Anterior cingulate cortex (tissue), 58 donors: Measurements from ENCODE around the gene NLN.
A peak's percentile ranks its signal among the peaks of the same experiment; 100 is the strongest.
"Not testable (repeated sequence)": the region's sequence is repeated elsewhere in the genome, so short reads cannot be mapped to it uniquely, and the experiment has no call there.

Source experiments
- DNase-seq, 58 donors: peaks; one replicate each; lab custom pipeline; 2025; lab: John Stamatoyannopoulos, UW

NLN gene

DNA sequence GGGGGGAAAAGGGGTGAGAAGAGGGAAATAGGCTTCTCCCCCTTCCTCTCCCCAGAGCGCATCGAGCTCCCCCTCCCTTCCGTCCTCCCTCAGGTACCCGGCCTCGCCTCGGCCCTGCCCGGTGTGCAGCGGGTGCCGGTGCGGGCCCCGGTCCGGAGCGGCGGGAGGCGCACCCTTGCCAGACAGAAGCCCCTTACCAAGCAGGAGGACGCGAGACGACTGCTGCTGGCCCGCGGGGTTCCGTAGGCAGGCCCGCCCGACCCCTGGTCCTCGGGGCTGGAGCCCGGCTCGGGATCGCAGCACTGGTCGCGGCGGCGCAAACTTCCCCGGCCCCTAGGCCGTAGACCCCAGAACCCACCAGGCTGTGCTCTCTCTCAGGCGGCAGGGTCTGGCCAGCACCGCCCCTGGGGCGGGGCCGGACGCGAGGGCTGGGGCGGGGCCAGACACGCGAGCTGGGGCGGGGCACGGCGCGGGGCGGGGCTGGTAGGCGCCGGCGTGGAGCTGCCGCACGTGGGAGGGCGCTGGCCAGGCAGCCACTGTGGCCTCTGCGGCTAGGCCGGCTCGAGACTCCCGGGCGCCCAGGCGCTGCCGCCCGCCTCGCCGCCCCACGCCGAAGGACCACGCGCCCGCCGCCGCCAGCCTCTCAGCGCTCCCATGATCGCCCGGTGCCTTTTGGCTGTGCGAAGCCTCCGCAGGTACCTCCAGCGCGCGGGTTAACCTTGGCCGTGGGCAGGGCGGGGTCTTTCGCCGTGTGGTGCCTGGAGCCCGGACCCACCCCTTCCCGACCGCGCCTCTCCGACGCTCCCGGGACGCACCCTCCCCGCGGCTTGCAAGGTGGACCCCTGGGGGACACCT, at the start of gene NLN, which contains the start of gene SGTB:
Gene NLN, plus strand, starts transcription at position 486 of the 855 bp plus-strand sequence. Its CDS starts 169 bp downstream, at position 655.
Gene SGTB, minus strand, starts transcription at position 390 of the 855 bp plus-strand sequence. CDS start 1,302 bp downstream, outside the sequence.
- peak; percentile 25 to 92 (median 84) for DNase-seq

DNA sequence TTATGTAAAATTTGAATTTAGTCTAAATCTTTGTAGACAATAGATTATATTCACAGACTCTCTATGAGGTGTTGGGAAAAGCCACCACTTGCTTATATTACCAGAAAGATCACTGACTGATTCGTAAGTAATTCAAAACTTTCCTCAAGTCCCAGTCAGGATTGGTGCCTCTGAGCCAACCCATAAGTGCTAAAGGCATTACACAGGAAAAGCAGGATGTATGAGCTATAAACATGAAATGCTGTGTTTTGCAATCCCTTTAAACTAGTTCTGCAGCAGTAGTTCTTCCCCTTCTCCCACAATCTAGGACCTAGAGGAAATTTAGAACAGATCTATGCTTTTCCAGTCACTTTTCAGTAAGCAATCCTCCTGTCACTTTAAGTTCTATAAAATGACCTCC, 49.2 kb upstream of the NLN start:
- no peak for DNase-seq

DNA sequence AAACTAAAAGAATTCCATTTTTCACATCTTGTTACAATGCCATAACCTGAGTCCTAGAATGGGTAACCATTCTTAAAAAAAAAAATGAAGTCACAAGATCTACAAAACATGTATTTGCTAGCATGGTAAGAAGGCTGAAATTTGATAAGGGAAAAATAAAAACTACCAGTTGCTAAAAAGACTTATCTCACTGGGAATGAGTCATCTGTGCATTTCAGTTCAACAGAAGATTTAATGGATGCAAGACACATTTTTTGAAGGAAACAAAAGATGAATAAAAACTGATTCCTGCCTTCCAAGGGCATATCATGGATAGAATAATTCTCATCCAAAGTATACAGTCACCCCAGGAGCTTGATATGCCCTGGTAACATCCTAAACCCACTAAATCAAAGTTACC, 47.3 kb upstream of the NLN start:
- DNase-seq: no peak

DNA sequence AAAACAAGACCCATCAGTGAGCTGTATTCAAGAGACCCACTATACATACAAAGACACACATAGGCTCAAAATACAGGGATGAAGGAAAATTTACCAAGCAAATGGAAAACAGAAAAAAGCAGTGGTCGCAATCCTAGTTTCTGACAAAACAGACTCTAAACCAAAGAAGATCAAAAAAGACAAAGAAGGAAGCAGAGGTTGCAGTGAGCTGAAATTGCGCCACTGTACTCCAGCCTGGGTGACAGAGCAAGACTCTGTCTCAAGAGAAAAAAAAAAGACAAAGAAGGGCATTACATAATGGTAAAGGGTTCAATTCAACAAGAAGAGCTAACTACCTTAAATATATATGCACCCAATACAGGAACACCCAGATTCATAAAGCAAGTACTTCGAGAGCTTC, 45.9 kb upstream of the NLN start:
- not testable (repeated sequence) for DNase-seq

DNA sequence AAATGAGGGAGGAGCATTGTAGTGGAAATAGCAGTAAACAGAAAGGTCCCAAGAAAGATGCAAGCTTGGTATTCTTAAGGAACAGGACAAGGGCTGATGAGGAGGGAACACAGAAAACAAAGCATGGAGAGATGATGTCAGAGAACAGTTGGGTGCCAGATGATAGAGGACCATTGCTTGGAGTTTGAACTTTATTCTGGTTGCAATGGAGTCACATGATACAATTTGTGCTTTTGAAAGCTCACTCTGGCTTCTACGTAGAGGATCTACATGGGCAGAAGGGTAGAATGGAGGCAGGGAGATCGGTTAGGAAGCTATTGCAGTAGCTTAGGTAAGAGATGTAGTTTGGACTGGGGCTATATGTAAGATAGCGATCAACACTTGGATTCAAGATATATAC, 39.9 kb upstream of the NLN start:
- no peak for DNase-seq

DNA sequence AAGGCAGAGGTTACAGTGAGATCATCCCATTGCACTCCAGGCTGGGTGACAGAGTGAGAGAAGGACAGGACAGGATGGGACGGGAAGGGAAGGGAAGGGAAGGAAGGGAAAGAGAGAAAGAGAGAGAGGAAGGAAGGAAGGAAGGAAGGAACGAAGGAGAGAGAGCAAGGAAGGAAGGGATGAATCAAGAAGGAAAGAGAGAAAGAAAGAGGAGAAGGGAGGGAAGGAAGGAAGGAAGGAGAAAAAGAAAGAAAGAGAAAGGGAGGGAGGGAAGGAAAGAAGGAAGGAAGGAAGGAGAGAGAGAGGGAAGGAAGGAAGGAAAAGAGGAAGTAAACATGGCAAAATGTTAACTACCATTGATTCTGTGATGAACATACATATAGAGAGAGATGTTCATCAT, 28.9 kb upstream of the NLN start:
- DNase-seq: no peak

DNA sequence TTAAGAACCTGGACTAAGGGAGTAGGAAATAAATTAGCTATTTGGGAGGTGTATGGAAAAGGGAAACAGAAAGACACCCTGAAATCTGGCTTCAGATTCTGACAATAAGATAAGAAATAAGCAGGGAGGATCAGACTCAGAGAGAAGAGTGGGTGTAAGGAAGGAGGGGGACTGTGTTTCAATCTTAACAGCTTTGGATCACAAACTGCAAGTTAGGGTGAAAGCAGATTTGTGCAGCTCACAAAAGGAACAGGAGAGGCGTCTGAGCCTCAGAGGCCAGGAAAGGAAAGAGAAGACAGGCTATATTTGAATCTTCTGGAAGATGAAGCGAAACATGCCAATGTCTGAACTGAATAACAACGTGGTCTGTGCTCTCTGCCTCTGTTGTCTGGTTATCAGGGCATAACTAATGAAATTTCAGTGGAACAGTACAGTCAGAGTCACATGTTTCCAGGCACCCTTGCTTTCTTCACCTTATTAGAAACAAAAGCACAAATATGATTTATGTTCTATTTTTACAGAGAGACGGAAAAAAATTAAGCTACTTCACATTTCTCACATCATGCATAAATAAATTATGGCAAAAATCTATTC, 26.7 kb upstream of the NLN start:
- DNase-seq: peak in 18 of 58 donors; percentile 0 to 63 (median 10)

DNA sequence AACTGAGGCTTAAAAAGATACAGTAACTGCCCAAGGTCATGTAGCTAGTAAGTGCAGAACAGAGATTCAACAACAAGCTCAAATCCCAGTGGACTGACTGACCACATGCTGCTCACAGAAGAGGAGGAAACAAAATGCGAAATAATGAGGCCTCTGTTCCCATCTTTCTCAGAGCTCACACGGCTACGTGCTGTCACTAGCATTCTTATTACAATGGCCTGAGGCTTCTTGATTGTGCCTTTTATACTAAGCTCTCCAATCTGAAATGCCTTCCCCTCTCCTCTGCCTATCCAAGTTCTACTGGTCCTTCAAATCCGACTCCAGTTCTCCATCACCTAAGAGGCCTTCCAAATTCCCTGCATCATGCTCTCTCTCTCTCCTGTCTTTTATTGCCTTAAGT, 26.1 kb upstream of the NLN start:
- DNase-seq: peak in 17 of 58 donors; percentile 2 to 57 (median 15)

DNA sequence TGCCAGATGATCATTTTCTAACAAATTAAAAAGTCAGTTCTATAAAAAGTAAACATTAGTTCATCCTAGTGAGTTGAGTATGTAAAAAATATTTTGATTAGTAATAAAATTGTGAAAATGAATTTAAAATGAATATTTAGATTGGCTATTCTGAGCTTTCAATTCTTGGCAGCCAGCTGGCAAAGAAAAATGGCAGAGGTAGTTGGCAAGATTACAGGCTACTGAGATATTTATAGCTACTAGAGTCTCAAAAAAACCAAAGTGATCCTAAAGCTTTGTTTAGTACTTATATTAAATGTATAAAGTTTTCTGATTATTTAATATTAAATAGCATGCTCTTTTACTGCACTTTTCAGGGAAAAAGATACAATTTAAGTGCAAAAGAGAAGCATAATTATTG, 25.1 kb upstream of the NLN start:
- no peak for DNase-seq

DNA sequence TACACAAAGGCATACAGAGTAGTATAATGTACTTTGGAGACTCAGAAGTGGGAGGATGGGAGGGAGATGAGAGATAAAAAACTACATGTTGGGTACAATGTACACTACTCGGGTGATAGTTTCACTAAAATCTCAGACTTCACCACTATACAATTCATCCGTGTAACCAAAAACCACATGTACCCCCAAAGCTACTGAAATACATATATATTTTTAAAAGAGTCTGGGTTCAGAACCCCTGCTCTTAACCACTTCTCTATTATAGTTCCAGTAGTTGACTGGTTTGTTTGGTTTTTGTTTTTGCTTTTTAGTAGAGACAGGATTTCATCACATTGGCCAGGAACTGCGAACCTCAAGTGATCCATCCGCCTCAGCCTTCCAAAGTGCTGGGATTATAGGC, 22.7 kb upstream of the NLN start:
- no peak for DNase-seq

DNA sequence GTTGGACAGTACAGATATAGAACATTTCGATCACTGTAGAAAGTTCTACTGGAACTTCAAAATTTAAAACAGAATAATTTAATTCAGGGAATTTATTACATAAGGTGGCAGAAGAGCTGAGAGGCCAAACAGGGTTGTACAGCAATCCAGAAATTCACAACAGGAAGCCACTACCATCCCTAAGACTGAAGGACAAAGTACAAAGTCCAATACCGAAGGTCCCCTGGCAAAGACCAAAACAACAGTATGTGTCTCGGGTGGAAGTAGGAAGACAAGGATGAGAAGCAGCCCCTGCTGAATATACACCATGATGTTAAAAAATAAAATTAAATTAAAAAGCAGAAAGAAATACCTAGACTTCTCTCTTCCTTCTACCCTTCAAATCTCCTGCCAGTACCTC, 20.0 kb upstream of the NLN start:
- DNase-seq: no peak

DNA sequence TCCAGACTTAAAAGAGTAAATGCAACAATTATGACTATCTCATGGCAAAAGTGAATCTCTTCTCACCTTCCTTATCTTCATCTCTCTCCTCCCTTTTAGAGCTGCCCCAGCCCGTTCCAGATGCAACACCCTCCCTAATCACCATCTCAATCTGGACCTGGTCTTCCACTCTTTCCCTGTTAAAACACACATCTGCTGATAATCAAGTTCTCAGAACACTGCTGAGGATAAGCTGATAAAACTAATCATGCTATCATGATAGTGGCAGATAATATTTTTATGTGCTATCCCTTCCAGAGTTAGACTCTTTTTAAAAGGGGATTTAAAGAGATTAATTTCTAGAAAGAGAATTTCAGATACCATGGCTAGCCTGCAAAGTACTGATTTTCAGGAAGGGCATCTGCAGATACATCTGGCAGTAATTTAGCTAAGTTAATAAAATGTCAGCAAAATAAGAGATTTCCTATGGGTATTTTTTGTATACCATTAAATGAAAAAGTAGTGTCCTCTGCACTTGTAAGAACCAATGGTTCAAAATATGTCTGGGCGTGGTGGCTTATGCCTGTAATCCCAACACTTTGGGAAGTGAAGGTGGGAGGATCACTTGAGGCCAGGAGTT, 17.3 kb upstream of the NLN start:
- no peak for DNase-seq

DNA sequence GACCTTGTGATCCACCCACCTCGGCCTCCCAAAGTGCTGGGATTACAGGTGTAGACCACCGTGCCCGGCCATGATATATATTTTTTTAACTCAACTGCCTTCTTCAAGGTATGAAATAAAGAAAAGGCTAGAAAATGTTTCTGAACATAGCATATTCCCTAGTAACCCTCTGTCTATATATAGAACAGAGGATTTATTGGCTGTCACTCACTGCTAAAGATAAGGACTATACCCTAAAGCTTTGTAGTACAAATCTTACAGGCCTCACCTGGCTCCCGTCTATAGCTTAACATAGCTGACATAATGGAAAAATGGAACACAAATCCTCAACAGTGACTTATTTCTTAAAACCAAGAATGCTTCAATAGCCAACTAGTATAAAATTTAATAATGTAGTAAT, 14.3 kb upstream of the NLN start:
- no peak for DNase-seq

DNA sequence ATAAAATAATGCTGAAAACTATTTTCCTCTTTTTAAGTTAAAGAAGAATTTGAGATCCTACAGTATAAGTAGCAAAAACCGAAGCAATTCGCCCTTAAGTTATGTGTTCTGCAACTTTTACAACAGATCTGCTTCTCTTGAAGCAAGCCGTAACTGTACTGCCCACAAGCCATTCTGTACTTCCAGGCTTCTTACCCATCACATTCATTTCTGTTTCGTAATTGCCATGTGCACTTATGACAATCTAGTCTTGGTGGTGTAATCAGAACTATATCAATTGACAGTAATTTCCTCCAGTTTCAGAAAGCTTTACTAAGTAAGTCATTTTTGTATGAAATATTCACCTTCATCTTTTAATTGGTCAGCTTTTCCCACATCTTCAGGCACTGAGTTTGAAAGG, 13.9 kb upstream of the NLN start:
- no peak for DNase-seq

DNA sequence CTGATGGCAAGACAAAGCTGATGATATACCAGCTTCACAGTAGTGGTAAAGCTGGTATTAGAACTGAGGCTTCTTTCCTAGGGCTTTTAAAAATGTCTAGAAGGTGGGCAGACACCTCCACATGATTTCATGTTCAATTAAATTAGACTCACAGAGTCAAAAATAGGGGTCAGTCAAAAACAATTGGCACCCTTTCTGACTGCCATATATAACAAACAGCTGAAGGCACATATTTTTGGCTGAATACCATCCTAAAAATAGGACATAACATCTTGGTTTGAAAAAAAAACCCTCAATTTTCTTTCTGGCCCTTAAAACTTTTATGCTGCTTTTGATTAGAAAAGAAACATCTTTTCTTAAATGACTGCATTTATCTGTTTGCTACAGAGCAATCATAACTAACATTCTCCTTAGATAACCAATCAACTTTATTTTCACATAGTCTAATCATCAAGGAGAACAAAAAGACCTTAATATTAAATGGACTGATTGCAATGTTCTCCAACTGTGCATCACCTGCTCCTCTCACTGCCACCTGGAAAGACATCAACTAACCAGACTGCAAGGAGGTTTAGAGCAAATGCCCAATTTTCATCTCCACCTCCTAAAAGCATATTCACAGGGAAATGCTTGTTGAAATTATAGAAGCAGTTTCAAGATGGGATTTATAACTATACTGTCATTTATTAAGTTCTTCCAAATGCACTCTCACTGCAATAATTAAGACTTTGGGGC, 3.3 kb upstream of the NLN start:
- DNase-seq: no peak

DNA sequence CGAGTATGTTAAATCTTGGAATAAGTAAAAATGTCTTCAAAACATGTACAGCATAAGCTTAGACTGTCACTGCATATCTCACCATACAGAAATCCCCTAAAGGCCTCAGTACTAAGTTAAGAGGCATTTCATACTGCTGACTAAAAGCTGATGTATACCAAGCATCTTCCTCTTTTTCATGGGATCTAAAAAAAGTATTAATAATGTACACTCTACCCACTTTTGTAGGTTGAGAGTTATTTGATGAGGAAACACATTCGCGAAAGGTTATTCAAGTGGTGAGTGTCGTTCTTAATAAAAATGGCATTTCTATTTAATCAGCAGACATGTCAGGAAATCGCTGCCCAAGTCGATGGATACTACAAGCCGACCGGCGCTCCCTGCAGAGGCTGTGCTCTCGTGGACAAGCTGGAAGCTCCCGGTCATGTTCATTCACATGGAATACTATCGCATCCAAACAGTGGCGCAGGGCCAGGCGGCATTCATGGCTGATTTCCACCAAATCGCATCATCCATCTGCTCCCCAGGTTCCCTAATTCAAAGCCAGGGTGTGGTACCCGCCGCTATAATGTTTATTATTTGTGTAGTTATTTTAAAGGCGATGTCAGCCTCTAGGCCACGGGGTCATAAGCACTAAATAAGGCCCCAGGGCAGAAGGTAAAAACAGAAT, 820 bp upstream of the NLN start:
- peak in 50 of 58 donors; percentile 5 to 82 (median 33) for DNase-seq

DNA sequence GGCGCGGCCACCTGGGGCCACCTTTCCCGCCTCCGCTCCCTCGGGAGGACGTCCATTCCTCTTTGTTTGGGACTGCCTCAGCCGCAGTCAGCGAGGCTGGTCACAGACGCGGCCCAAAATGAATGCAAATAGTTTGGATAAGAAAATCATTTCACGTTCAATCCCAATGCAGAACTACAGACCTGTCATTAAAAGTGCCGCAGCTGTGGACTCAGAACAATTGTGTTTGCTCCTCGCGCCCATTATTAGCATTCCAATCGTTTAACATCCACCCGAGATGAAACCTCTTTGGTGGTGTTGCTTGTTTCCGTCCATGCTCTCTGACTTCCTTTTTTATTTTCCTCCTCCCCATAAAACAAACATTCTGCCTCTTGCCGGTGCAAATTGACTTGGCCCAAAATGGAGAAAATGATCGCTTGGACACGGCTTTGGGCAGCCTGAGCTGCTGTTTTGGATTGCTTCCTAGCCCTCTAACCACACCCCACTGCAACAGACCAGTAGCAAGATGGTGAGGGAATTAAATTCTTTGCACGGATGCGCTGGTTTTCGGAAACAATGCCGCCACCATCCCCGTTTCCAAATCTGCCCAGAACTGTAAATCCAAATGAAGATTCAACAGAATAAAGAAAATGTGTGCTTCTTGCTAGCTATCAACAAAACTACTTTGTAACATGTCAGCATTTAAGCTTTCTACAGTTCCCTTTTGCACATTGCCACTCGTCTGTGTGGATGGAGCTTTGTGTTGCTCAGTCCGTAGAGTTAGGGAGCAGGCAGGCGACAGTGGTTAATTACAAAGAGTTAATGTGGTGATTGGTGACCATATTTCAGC, 784 bp downstream of the NLN start:
- peak in 44 of 58 donors; percentile 5 to 68 (median 38) for DNase-seq

DNA sequence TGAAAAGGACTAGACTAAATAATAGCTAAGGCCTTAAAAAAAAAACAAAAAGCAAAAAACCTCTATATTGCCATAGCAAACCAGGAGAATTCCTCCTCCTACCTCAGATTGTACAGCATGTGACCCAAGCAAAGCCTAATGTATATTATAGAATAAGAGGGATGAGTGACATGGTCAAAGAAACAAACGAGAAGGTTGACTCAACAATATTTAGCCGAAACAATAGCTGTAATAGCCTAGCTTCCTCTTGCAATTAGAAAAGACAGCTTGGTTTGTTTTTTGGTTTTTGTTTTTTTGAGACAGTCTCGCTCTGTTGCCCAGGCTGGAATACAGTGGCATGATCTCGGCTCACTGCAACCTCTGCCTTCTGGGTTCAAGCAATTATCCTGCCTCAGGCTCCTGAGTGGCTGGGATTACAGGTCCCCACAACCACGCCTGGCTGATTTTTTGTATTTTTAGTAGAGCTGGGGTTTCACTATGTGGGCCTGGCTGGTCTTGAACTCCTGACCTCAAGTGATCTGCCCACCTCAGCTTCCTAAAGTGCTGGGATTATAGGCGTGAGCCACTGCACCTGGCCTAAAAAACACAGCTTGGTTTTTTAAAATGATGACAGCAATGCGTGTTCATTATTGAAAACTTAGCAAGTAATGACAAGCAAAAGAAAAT, 5.6 kb downstream of the NLN start:
- no peak for DNase-seq

DNA sequence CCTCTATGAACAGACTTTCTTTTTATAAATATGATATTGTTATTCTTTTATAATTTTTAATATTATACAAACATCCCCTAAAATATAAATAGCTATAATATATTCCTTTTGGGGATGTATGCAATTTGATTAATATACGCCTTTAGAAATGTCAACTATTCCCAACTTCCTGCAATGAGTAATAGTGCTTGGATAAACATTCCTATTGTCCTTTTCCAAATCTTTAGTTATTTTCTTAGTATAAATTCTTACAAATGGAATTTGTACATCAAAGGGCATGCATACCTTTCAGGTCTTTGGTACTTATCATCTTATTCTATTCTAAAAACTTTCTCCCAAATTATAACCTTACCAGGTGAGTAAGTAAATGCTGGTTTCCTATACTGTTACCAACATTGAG, 6.2 kb downstream of the NLN start:
- no peak for DNase-seq
